Stimulated activated naive CD8-positive, alpha-beta T cell treated with anti-CD3 and anti-CD28 coated beads, Interleukin-15, amount 100 ng/mL, for 72 hours (primary cell): ENCODE data around the gene ECT2.
"Not testable (repeated sequence)": the region's sequence is repeated elsewhere in the genome, so short reads cannot be mapped to it uniquely, and the experiment has no call there.

ENCODE experiments used
- ATAC-seq: fragments of 150-1000 bp; cut with Tn5 transposase; 2 replicates; pipeline ENCODE4 v1.10.0; 2021; ENCODE audit warnings: mild to moderate bottlenecking, moderate library complexity
- DNase-seq, 2 donors: peaks; one replicate each; pipeline ENCODE4 v3.0.0; 2021 to 2022
- H3K27ac Mint-ChIP-seq, 2 donors: one replicate each; pipeline ENCODE4 v1.8.0; 2022; ENCODE audit warnings: mild to moderate bottlenecking in 2 of 2, mixed read lengths in 2 of 2, moderate library complexity in 2 of 2
- H3K27me3 Mint-ChIP-seq: one replicate; pipeline ENCODE4 v1.8.0; 2022; ENCODE audit warnings: mixed read lengths
- H3K4me1 Mint-ChIP-seq: one replicate; pipeline ENCODE4 v1.8.0; 2022; ENCODE audit warnings: mild to moderate bottlenecking, mixed read lengths
- H3K4me3 Mint-ChIP-seq, 2 donors: one replicate each; pipeline ENCODE4 v1.8.0; 2022; ENCODE audit warnings: mild to moderate bottlenecking in 2 of 2, mixed read lengths in 2 of 2, moderate library complexity in 1 of 2
- H3K9me3 Mint-ChIP-seq, 2 donors: one replicate each; pipeline ENCODE4 v1.8.0; 2022; ENCODE audit warnings: mixed read lengths in 2 of 2

ECT2 gene

GRCh38 chr3:172855037-172855436 lies 104.5 kb downstream of the ECT2 start:
- no peak for DNase-seq
- no peak overlapping the region for H3K27ac Mint-ChIP-seq
- no peaks in the 10 kb centered on the region for H3K4me1 Mint-ChIP-seq
- no peak overlapping the region for H3K4me3 Mint-ChIP-seq
- H3K27me3 Mint-ChIP-seq: peaks cover 20% of the 10 kb centered on the region
- no peaks in the 10 kb centered on the region for H3K9me3 Mint-ChIP-seq
- ATAC-seq: no peak

- Mint-ChIP-seq H3K4me3 (no peak overlapping the region), H3K27ac (no peak overlapping the region), H3K4me1 (no peaks in the 10 kb centered on the region), H3K9me3 (no peaks in the 10 kb centered on the region), H3K27me3 (peaks cover 14% of the 10 kb centered on the region)
- ATAC-seq: no peak
- no peak for DNase-seq
Measured at GRCh38 chr3:172856795-172857742, 106.5 kb downstream of the ECT2 start.

- DNase-seq (no peak), ATAC-seq (no peak)
- Mint-ChIP-seq H3K9me3 (no peaks in the 10 kb centered on the region), H3K4me1 (no peaks in the 10 kb centered on the region), H3K27me3 (peaks cover 14% of the 10 kb centered on the region), H3K4me3 (no peak overlapping the region), H3K27ac (no peak overlapping the region)
Measured at GRCh38 chr3:172859041-172859440, 108.5 kb downstream of the ECT2 start.

GRCh38 chr3:172866726-172867350 lies 116.3 kb downstream of the ECT2 start:
- H3K9me3 Mint-ChIP-seq, DNase-seq, H3K4me1 Mint-ChIP-seq, H3K27ac Mint-ChIP-seq, ATAC-seq, H3K4me3 Mint-ChIP-seq, H3K27me3 Mint-ChIP-seq: not testable (repeated sequence)

- H3K4me3 Mint-ChIP-seq: no peak overlapping the region
- H3K27me3 Mint-ChIP-seq: no peaks in the 10 kb centered on the region
- no peak for ATAC-seq
- DNase-seq: no peak
- no peaks in the 10 kb centered on the region for H3K4me1 Mint-ChIP-seq
- H3K9me3 Mint-ChIP-seq: no peaks in the 10 kb centered on the region
- H3K27ac Mint-ChIP-seq: no peak overlapping the region
Measured at GRCh38 chr3:172868582-172869200, 118.2 kb downstream of the ECT2 start.

- no peaks in the 10 kb centered on the region for H3K27me3 Mint-ChIP-seq
- H3K4me1 Mint-ChIP-seq: no peaks in the 10 kb centered on the region
- no peak for ATAC-seq
- H3K4me3 Mint-ChIP-seq: no peak overlapping the region
- DNase-seq: no peak
- no peak overlapping the region for H3K27ac Mint-ChIP-seq
- H3K9me3 Mint-ChIP-seq: no peaks in the 10 kb centered on the region
Measured at GRCh38 chr3:172869368-172869771, 118.8 kb downstream of the ECT2 start.

- DNase-seq (no peak), ATAC-seq (no peak)
- no peaks in the 10 kb centered on the region for H3K9me3 Mint-ChIP-seq
- no peak overlapping the region for H3K4me3 Mint-ChIP-seq
- no peak overlapping the region for H3K27ac Mint-ChIP-seq
- no peaks in the 10 kb centered on the region for H3K4me1 Mint-ChIP-seq
- H3K27me3 Mint-ChIP-seq: no peaks in the 10 kb centered on the region
Measured at GRCh38 chr3:172869784-172870518, 119.4 kb downstream of the ECT2 start.
